K562 (cell line): ENCODE measurements around the gene FAM209A.

Experiments used
- CTCF ChIP-seq, 3 experiments: IDR thresholded peaks in 2 of 3; conservative IDR thresholded peaks in 1 of 3; 2 replicates each; pipeline ENCODE4 v1.5.1; 2011 to 2012; ENCODE audit warnings: low read length in 3 of 3, mild to moderate bottlenecking in 3 of 3, control low read depth in 2 of 3, improper control_type of control experiment in 1 of 3, inconsistent platforms in 1 of 3, low read depth in 1 of 3, mixed read lengths in 1 of 3, moderate library complexity in 1 of 3; ENCODE audit not compliant: insufficient read depth in 2 of 3
- CXXC5 ChIP-seq: fragments of 250-450 bp; sonication (Bioruptor Pico); IDR thresholded peaks from 2 replicates; pipeline ENCODE4 v1.8.0; 2022; ENCODE audit warnings: inconsistent platforms, mild to moderate bottlenecking, moderate library complexity
- EP300 ChIP-seq: IDR thresholded peaks from 2 replicates; pipeline ENCODE4 v1.6.1; 2012; ENCODE audit warnings: low read length, improper control_type of control experiment
- JUN ChIP-seq, 2 experiments: sonication (generic) in 1 of 2; formaldehyde crosslinking in 1 of 2; IDR thresholded peaks; 2 replicates each; pipeline versions ENCODE4 v1.6.1 to v1.8.0; 2012 to 2022; ENCODE audit warnings: borderline replicate concordance in 2 of 2, mild to moderate bottlenecking in 2 of 2, improper control_type of control experiment in 1 of 2, low read depth in 1 of 2, low read length in 1 of 2, missing genetic modification reagents in 1 of 2
- MEIS2 ChIP-seq: fragments of 450-650 bp; IDR thresholded peaks from 2 replicates; pipeline ENCODE4 v1.6.1; 2014; ENCODE audit warnings: mild to moderate bottlenecking; ENCODE audit not compliant: partially characterized antibody
- MXI1 ChIP-seq: IDR thresholded peaks from 2 replicates; pipeline ENCODE4 v1.6.1; 2011; ENCODE audit warnings: low read depth, mild to moderate bottlenecking, improper control_type of control experiment, low read length
- MYC ChIP-seq, 2 experiments: fragments of 250-450 bp in 1 of 2; sonication (Bioruptor Pico) in 1 of 2; IDR thresholded peaks; 2 replicates each; pipeline versions ENCODE4 v1.5.1 to v1.6.1; 2012 to 2021; ENCODE audit warnings: low read depth in 2 of 2, borderline replicate concordance in 1 of 2, improper control_type of control experiment in 1 of 2, low read length in 1 of 2, mild to moderate bottlenecking in 1 of 2, moderate library complexity in 1 of 2
- POLR2A ChIP-seq: fragments of 450-650 bp; conservative IDR thresholded peaks from 2 replicates; pipeline ENCODE4 v1.6.1; 2016
- SP2 ChIP-seq: IDR thresholded peaks from 2 replicates; pipeline ENCODE4 v1.6.1; 2011; ENCODE audit warnings: mild to moderate bottlenecking, low read depth, low read length, moderate library complexity; ENCODE audit not compliant: poor library complexity, severe bottlenecking; ENCODE audit errors: extremely low read depth
- TAL1 ChIP-seq: fragments of 450-650 bp; IDR thresholded peaks from 2 replicates; pipeline ENCODE4 v1.6.1; 2016; ENCODE audit warnings: mild to moderate bottlenecking
- TEAD4 ChIP-seq, 2 experiments: sonication (generic) in 1 of 2; formaldehyde crosslinking in 1 of 2; IDR thresholded peaks; 2 replicates each; pipeline versions ENCODE4 v1.6.1 to v1.8.0; 2012 to 2022; ENCODE audit warnings: borderline replicate concordance in 1 of 2, inconsistent platforms in 1 of 2, low read length in 1 of 2, mild to moderate bottlenecking in 1 of 2, missing genetic modification reagents in 1 of 2

- TF ChIP-seq CTCF (IDR thresholded peaks at IDR 0.05 in 2 of 3, conservative IDR thresholded peaks at IDR 0.05 in 1 of 3; ENCODE audit: insufficient read depth in 2 of 3, low read depth in 1 of 3, low read length in 3 of 3) (no peak), TAL1 (no peak), POLR2A (no peak), MYC (IDR thresholded peaks at IDR 0.05; ENCODE audit: low read depth, low read length) (no peak), MYC (CRISPR knock-in tag; IDR thresholded peaks at IDR 0.05; ENCODE audit: borderline replicate concordance, low read depth) (no peak), SP2 (no peak), CXXC5 (CRISPR knock-in tag) (no peak), MEIS2 (no peak), TEAD4 (IDR thresholded peaks at IDR 0.05; ENCODE audit: low read length) (no peak), TEAD4 (CRISPR knock-in tag; IDR thresholded peaks at IDR 0.05; ENCODE audit: borderline replicate concordance) (no peak), JUN (IDR thresholded peaks at IDR 0.05; ENCODE audit: borderline replicate concordance, low read depth, low read length) (no peak), JUN (CRISPR knock-in tag; IDR thresholded peaks at IDR 0.05; ENCODE audit: borderline replicate concordance) (no peak), MXI1 (no peak), EP300 (no peak)
These were observed 13.5 kb downstream of the FAM209A start for GRCh38 chr20:56537997-56538396.
